HepG2 (cell line): ENCODE data around the gene PLCD4. TPM values are rescaled to one million over a fixed set of nuclear protein-coding genes. Genes with fewer than 3 reads are reported as not detected.
A peak's percentile ranks its signal among the peaks of the same experiment; 100 is the strongest.

ENCODE experiments used
- CEBPG ChIP-seq: IDR thresholded peaks from 2 replicates; pipeline ENCODE4 v1.6.1; 2016
- GATAD2A ChIP-seq: IDR thresholded peaks from 2 replicates; pipeline ENCODE4 v1.6.1; 2016
- NFE2L1 ChIP-seq: sonication (generic); formaldehyde crosslinking; IDR thresholded peaks from 2 replicates; pipeline ENCODE4 v1.4.0; 2020; ENCODE audit warnings: missing genetic modification reagents, mild to moderate bottlenecking, borderline replicate concordance
- SAFB2 ChIP-seq: sonication (generic); formaldehyde crosslinking; IDR thresholded peaks from 2 replicates; pipeline ENCODE4 v1.5.1; 2020; ENCODE audit warnings: missing genetic modification reagents, low read depth, mild to moderate bottlenecking, borderline replicate concordance
- SMC3 ChIP-seq: IDR thresholded peaks from 2 replicates; pipeline ENCODE4 v1.6.1; 2011; ENCODE audit warnings: low read length, improper control_type of control experiment
- ZMYM4 ChIP-seq: sonication (generic); formaldehyde crosslinking; IDR thresholded peaks from 2 replicates; pipeline ENCODE4 v1.8.1; 2023; ENCODE audit warnings: mild to moderate bottlenecking, missing genetic modification reagents
- ZNF12 ChIP-seq: sonication (generic); formaldehyde crosslinking; IDR thresholded peaks from 2 replicates; pipeline ENCODE4 v1.5.0; 2020; ENCODE audit warnings: missing genetic modification reagents
- ZNF282 ChIP-seq: fragments of 450-650 bp; IDR thresholded peaks from 2 replicates; pipeline ENCODE4 v1.6.1; 2018; ENCODE audit not compliant: partially characterized antibody
- ZNF503 ChIP-seq: sonication (generic); formaldehyde crosslinking; IDR thresholded peaks from 2 replicates; pipeline ENCODE4 v1.4.0; 2020; ENCODE audit warnings: missing genetic modification reagents
- ZSCAN31 ChIP-seq: sonication (generic); formaldehyde crosslinking; IDR thresholded peaks from 2 replicates; pipeline ENCODE4 v1.5.0; 2020; ENCODE audit warnings: low read depth, mild to moderate bottlenecking, missing genetic modification reagents
- polyA plus RNA-seq, 8 experiments: library from polyadenylated mRNA; depleted of rRNA in 3 of 8; stranded (reverse) in 7 of 8; unstranded in 1 of 8; fragments of >200 nt; fragmentation: Illumina TruSeq in 4 of 8; extraction: Trizol in 4 of 8; gene quantifications; 2 replicates each; pipeline versions ENCODE4 v1.2.1 to v1.2.3, GENCODE V29; 2011 to 2016; ENCODE audit warnings: low read depth in 4 of 8, missing spikeins in 1 of 8, mixed read lengths in 1 of 8; ENCODE audit not compliant: insufficient read depth in 1 of 8
- total RNA-seq, 5 experiments: library from RNA; depleted of rRNA; stranded (reverse); fragments of >200 nt; fragmentation: Illumina TruSeq; extraction: Trizol; gene quantifications; 2 replicates each; pipeline ENCODE4 v1.2.3, GENCODE V29; 2016; ENCODE audit warnings: low read depth in 1 of 5
- TF ChIP-seq, protein P1 (sequence below): sonication (generic); formaldehyde crosslinking; conservative IDR thresholded peaks from 2 replicates; pipeline ENCODE4 v1.4.0; 2020; ENCODE audit warnings: missing genetic modification reagents
- TF ChIP-seq, protein P2 (sequence below), 2 experiments: sonication (generic) in 1 of 2; formaldehyde crosslinking in 1 of 2; IDR thresholded peaks; 2 replicates each; pipeline versions ENCODE4 v1.4.0 to v1.6.1; 2018 to 2020; ENCODE audit warnings: missing genetic modification reagents in 2 of 2, borderline replicate concordance in 1 of 2, low read depth in 1 of 2, mild to moderate bottlenecking in 1 of 2, missing biosample characterization in 1 of 2
- TF ChIP-seq, protein P3 (sequence below): sonication (generic); formaldehyde crosslinking; IDR thresholded peaks from 2 replicates; pipeline ENCODE4 v1.5.0; 2020; ENCODE audit warnings: mild to moderate bottlenecking, missing genetic modification reagents, borderline replicate concordance

PLCD4 gene
- total and polyA plus RNA-seq, 2 of the 13 experiments (the other 11 are each of a cell fraction or from before 2014, with no cell fraction given): 0.26 TPM; not detected in 1

- no peak for TF ChIP-seq ZNF503 (CRISPR knock-in tag)
- TF ChIP-seq SAFB2 (CRISPR knock-in tag): no peak
- TF ChIP-seq ZNF12 (CRISPR knock-in tag): no peak
- TF ChIP-seq ZSCAN31 (CRISPR knock-in tag): no peak
- TF ChIP-seq, protein P1, sequence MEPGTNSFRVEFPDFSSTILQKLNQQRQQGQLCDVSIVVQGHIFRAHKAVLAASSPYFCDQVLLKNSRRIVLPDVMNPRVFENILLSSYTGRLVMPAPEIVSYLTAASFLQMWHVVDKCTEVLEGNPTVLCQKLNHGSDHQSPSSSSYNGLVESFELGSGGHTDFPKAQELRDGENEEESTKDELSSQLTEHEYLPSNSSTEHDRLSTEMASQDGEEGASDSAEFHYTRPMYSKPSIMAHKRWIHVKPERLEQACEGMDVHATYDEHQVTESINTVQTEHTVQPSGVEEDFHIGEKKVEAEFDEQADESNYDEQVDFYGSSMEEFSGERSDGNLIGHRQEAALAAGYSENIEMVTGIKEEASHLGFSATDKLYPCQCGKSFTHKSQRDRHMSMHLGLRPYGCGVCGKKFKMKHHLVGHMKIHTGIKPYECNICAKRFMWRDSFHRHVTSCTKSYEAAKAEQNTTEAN (CRISPR knock-in tag): no peak
- TF ChIP-seq, protein P2, sequence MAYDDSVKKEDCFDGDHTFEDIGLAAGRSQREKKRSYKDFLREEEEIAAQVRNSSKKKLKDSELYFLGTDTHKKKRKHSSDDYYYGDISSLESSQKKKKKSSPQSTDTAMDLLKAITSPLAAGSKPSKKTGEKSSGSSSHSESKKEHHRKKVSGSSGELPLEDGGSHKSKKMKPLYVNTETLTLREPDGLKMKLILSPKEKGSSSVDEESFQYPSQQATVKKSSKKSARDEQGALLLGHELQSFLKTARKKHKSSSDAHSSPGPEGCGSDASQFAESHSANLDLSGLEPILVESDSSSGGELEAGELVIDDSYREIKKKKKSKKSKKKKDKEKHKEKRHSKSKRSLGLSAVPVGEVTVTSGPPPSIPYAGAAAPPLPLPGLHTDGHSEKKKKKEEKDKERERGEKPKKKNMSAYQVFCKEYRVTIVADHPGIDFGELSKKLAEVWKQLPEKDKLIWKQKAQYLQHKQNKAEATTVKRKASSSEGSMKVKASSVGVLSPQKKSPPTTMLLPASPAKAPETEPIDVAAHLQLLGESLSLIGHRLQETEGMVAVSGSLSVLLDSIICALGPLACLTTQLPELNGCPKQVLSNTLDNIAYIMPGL (CRISPR knock-in tag; IDR thresholded peaks at IDR 0.05; ENCODE audit: borderline replicate concordance in 1 of 2, low read depth in 1 of 2): no peak
- TF ChIP-seq ZMYM4 (CRISPR knock-in tag): 0 out of 2 replicates have a peak, but pooled peaks have one; percentile 24
- no peak for TF ChIP-seq SMC3
- 0 out of 2 replicates have a peak, but pooled peaks have one; percentile 15 for TF ChIP-seq GATAD2A (CRISPR knock-in tag)
- TF ChIP-seq, protein P3, sequence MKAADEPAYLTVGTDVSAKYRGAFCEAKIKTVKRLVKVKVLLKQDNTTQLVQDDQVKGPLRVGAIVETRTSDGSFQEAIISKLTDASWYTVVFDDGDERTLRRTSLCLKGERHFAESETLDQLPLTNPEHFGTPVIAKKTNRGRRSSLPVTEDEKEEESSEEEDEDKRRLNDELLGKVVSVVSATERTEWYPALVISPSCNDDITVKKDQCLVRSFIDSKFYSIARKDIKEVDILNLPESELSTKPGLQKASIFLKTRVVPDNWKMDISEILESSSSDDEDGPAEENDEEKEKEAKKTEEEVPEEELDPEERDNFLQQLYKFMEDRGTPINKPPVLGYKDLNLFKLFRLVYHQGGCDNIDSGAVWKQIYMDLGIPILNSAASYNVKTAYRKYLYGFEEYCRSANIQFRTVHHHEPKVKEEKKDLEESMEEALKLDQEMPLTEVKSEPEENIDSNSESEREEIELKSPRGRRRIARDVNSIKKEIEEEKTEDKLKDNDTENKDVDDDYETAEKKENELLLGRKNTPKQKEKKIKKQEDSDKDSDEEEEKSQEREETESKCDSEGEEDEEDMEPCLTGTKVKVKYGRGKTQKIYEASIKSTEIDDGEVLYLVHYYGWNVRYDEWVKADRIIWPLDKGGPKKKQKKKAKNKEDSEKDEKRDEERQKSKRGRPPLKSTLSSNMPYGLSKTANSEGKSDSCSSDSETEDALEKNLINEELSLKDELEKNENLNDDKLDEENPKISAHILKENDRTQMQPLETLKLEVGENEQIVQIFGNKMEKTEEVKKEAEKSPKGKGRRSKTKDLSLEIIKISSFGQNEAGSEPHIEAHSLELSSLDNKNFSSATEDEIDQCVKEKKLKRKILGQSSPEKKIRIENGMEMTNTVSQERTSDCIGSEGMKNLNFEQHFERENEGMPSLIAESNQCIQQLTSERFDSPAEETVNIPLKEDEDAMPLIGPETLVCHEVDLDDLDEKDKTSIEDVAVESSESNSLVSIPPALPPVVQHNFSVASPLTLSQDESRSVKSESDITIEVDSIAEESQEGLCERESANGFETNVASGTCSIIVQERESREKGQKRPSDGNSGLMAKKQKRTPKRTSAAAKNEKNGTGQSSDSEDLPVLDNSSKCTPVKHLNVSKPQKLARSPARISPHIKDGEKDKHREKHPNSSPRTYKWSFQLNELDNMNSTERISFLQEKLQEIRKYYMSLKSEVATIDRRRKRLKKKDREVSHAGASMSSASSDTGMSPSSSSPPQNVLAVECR (CRISPR knock-in tag): peak; percentile 33; the same call in 1 of the 2 replicates
- TF ChIP-seq ZNF282: no peak
- TF ChIP-seq NFE2L1: no peak; the same call in 1 of the 2 replicates
- TF ChIP-seq CEBPG (CRISPR knock-in tag): no peak
Measured at GRCh38 chr2:218615868-218616315, 8.2 kb downstream of the PLCD4 start (continued).
